Panc1 (cell line): ENCODE results near the gene TBX4. TPM values are rescaled to one million over a fixed set of nuclear protein-coding genes. Genes with fewer than 3 reads are reported as not detected.

Experiments
- ATAC-seq: fragments of 200-7000 bp; cut with Tn5 transposase; 2 replicates; pipeline ENCODE4 v1.9.1; 2020; ENCODE audit warnings: mild to moderate bottlenecking, moderate library complexity
- BruUV-seq: library from RNA; stranded (reverse); fragments of 400-500 nt; replicated peaks from 2 replicates; lab custom pipeline; 2021; lab: Mats Ljungman, UMichigan
- CTCF ChIA-PET: fragments of 300-600 bp; sonication (Branson Sonifier 250); formaldehyde crosslinking; loops from one replicate; lab custom pipeline; 2022; ENCODE audit warnings: antibody characterized with exemption; lab: Charles Lee
- POLR2A ChIA-PET: fragments of 300-600 bp; sonication (Branson Sonifier 250); formaldehyde crosslinking; loops from one replicate; lab custom pipeline; 2022; ENCODE audit warnings: antibody characterized with exemption; lab: Charles Lee
- DNase-seq: peaks from one replicate; pipeline ENCODE4 v3.0.0-alpha.2; 2010; ENCODE audit warnings: low read depth, low spot score
- H3K27ac ChIP-seq: 2 replicates; pipeline ENCODE4 v1.5.1; 2011; ENCODE audit warnings: mild to moderate bottlenecking, low read length, inconsistent platforms
- H3K27me3 ChIP-seq: fragments of 200-500 bp; sonication (Bioruptor generic); 2 replicates; pipeline ENCODE4 v1.6.0; 2014; ENCODE audit warnings: low read length, inconsistent platforms; ENCODE audit not compliant: control insufficient read depth, insufficient read depth
- H3K36me3 ChIP-seq: fragments of 200-500 bp; sonication (Bioruptor generic); 2 replicates; pipeline ENCODE4 v1.5.1; 2014; ENCODE audit warnings: inconsistent platforms, mild to moderate bottlenecking, low read length, moderate library complexity; ENCODE audit not compliant: control insufficient read depth, insufficient read depth
- H3K4me1 ChIP-seq: 2 replicates; pipeline ENCODE4 v1.5.1; 2011; ENCODE audit warnings: inconsistent platforms, mild to moderate bottlenecking, low read length, moderate library complexity; ENCODE audit not compliant: control insufficient read depth, insufficient read depth
- H3K4me3 ChIP-seq, 2 experiments: 2 replicates each; pipeline ENCODE4 v1.5.1; 2011 to 2012; ENCODE audit warnings: low read depth in 2 of 2, low read length in 2 of 2, mild to moderate bottlenecking in 2 of 2, inconsistent platforms in 1 of 2, moderate library complexity in 1 of 2
- H3K9me3 ChIP-seq: fragments of 200-500 bp; sonication (Bioruptor generic); 2 replicates; pipeline ENCODE4 v1.5.1; 2014; ENCODE audit warnings: low read depth, mild to moderate bottlenecking, inconsistent platforms, low read length, moderate library complexity; ENCODE audit not compliant: control insufficient read depth, insufficient read depth
- POLR2AphosphoS5 ChIP-seq: IDR thresholded peaks from 2 replicates; pipeline ENCODE4 v1.6.1; 2012; ENCODE audit warnings: mild to moderate bottlenecking, low read depth, low read length, moderate library complexity
- SIN3A ChIP-seq: IDR thresholded peaks from 2 replicates; pipeline ENCODE4 v1.6.1; 2012; ENCODE audit warnings: low read depth, mild to moderate bottlenecking, low read length, moderate library complexity, borderline replicate concordance; ENCODE audit not compliant: insufficient read depth
- TCF7L2 ChIP-seq: IDR thresholded peaks from 2 replicates; pipeline ENCODE4 v1.6.1; 2011; ENCODE audit warnings: mild to moderate bottlenecking, low read depth, low read length, inconsistent platforms
- in situ Hi-C: cut with HindIII; loops from 2 replicates; pipeline ENCODE4 v1.10.0; 2016; ENCODE audit warnings: low sequenced_read_pairs, low pct_unique_long_range_greater_than_20kb
- intact Hi-C: fragments of 100-400 bp; cut with micrococcal nuclease; formaldehyde crosslinking; loops from one replicate; pipeline ENCODE4 v1.10.0; 2022; ENCODE audit not compliant: unreplicated experiment
- total RNA-seq: library from RNA; stranded (reverse); gene quantifications from one replicate; pipeline ENCODE4 v1.2.1, GENCODE V29; 2021; ENCODE audit not compliant: unreplicated experiment
- TF ChIP-seq, protein P1 (sequence below), 2 experiments: IDR thresholded peaks; 2 replicates each; pipeline ENCODE4 v1.6.1; 2011 to 2012; ENCODE audit warnings: low read depth in 2 of 2, control low read depth in 1 of 2, low read length in 1 of 2, mild to moderate bottlenecking in 1 of 2, moderate library complexity in 1 of 2; ENCODE audit not compliant: insufficient read depth in 1 of 2

Gene TBX4
- total RNA-seq, 1 experiment from 2014 or later: not detected

DNA sequence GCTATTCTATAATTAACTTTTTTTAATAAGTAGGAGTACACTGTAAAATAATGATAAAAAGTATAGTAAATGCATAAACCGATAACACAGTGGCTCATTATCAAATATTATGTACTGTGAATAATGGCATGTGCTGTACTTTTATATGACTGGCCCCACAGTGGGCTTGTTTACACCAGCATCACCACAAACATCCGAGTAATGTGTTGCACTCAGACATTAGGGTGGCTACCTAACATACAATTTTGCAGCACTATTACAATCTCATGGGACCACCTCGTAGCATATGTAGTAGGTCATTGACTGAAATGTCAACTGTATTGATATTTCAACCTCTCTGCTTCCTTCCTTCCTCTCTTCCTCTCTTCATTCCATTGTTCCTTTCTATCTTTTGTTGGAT lies 51.7 kb downstream of the TBX4 start:
- ATAC-seq (peak; percentile 63), DNase-seq (no peak)
- H3K4me3 ChIP-seq: no peak overlapping the region
- H3K4me1 ChIP-seq: peaks cover 18% of the 10 kb centered on the region
- POLR2A ChIA-PET: no interaction called here
- BruUV-seq: no TSS peak
- CTCF ChIA-PET: no interaction called here
- no peak for TF ChIP-seq POLR2AphosphoS5
- TF ChIP-seq, protein P1, sequence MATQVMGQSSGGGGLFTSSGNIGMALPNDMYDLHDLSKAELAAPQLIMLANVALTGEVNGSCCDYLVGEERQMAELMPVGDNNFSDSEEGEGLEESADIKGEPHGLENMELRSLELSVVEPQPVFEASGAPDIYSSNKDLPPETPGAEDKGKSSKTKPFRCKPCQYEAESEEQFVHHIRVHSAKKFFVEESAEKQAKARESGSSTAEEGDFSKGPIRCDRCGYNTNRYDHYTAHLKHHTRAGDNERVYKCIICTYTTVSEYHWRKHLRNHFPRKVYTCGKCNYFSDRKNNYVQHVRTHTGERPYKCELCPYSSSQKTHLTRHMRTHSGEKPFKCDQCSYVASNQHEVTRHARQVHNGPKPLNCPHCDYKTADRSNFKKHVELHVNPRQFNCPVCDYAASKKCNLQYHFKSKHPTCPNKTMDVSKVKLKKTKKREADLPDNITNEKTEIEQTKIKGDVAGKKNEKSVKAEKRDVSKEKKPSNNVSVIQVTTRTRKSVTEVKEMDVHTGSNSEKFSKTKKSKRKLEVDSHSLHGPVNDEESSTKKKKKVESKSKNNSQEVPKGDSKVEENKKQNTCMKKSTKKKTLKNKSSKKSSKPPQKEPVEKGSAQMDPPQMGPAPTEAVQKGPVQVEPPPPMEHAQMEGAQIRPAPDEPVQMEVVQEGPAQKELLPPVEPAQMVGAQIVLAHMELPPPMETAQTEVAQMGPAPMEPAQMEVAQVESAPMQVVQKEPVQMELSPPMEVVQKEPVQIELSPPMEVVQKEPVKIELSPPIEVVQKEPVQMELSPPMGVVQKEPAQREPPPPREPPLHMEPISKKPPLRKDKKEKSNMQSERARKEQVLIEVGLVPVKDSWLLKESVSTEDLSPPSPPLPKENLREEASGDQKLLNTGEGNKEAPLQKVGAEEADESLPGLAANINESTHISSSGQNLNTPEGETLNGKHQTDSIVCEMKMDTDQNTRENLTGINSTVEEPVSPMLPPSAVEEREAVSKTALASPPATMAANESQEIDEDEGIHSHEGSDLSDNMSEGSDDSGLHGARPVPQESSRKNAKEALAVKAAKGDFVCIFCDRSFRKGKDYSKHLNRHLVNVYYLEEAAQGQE (IDR thresholded peaks at IDR 0.05; ENCODE audit: insufficient read depth in 1 of 2, low read depth in 2 of 2, low read length in 1 of 2): no peak
- in situ Hi-C loops: no loop called here
- intact Hi-C loops: no loop called here
- no peaks in the 10 kb centered on the region for H3K9me3 ChIP-seq
- H3K27ac ChIP-seq: peak overlapping the region; percentile 51; the same call in 1 of the 2 replicates
- no peaks in the 10 kb centered on the region for H3K27me3 ChIP-seq
- no peaks in the 10 kb centered on the region for H3K36me3 ChIP-seq

DNA sequence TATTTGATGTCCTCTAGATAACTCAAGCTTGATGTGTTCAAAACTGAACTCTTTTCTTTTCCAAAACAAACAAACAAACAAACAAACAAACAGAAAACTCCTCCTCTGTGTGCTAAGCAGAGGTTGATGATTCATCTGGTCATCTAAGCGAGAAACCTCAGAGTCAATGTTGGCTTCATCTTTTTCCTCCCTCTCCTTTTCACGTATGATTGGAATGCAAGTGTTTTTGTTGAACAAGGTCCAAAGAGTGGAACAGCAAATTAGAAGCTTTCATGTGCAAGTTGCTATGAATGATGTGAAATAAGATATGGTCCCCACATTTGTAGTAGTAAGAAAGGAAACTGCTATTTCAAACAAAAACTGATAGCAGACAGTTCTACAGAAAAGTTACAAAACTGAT lies 52.5 kb downstream of the TBX4 start:
- TF ChIP-seq SIN3A (no peak), POLR2AphosphoS5 (peak; percentile 80; the same call in 1 of the 2 replicates), TCF7L2 (peak; percentile 96)
- H3K36me3 ChIP-seq: no peaks in the 10 kb centered on the region
- peak; percentile 52 for DNase-seq
- H3K4me3 ChIP-seq: no peak overlapping the region
- intact Hi-C loops: no loop called here
- ChIA-PET POLR2A (no interaction called here), CTCF (no interaction called here)
- BruUV-seq: no TSS peak
- peaks cover 18% of the 10 kb centered on the region for H3K4me1 ChIP-seq
- peak overlapping the region; percentile 54; the same call in 1 of the 2 replicates for H3K27ac ChIP-seq
- no peaks in the 10 kb centered on the region for H3K9me3 ChIP-seq
- peak; percentile 94 for ATAC-seq
- in situ Hi-C loops: no loop called here
- no peaks in the 10 kb centered on the region for H3K27me3 ChIP-seq

DNA sequence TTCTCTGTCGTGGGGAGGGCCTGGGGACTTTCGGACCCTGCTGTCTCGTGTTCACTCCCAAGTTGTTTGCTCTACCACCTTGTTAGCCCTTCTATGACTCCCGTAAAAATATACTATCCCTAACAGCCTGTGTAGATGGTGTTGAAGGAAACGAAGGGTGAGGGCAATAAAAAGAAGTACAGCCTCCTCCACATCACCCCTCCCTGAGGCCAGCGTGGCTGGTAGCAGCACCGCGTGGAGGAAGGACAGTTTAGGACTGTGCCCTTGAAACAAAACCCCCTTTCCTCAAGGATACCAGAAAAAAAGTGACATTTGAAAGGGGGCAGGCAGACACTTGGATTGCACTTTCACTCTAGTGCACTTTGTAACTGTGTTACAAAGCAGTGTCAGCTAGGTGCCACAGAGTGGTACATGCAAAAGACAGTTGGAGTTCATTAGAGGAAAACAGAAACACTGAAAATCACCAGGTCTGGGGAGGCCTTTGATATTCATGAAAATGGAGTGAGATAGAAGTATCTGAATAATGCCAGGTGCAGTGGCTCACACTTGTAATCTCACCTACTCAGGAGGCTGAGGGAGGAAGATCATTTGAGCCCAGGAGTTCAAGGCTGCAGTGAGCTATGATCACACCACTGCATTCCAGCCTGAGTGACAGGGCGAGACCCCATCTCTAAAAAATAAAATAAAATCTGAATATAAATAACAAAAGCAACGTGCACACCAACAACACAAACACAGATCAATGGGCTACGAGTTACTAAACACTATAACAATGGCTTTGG lies 53.8 kb downstream of the TBX4 start:
- intact Hi-C loops (no loop called here), in situ Hi-C loops (no loop called here)
- no TSS peak for BruUV-seq
- Histone ChIP-seq H3K4me1 (peaks cover 27% of the 10 kb centered on the region), H3K4me3 (no peak overlapping the region), H3K9me3 (no peaks in the 10 kb centered on the region), H3K36me3 (no peaks in the 10 kb centered on the region), H3K27ac (peak overlapping the region; percentile 40; the same call in 1 of the 2 replicates), H3K27me3 (no peaks in the 10 kb centered on the region)
- TF ChIP-seq POLR2AphosphoS5 (no peak), TCF7L2 (no peak)
- TF ChIP-seq, protein P1 (IDR thresholded peaks at IDR 0.05; ENCODE audit: insufficient read depth in 1 of 2, low read depth in 2 of 2, low read length in 1 of 2): no peak
- ATAC-seq (no peak), DNase-seq (no peak)
- CTCF ChIA-PET: interaction anchor here (0.5 kb wide), 1 partner anchor 54 kb away, joined by 7 read pairs; no protein-coding TSS in a partner anchor
- POLR2A ChIA-PET: no interaction called here
